Stimulated activated CD8-positive, alpha-beta memory T cell treated with anti-CD3 and anti-CD28 coated beads, Interleukin-2, amount 100 ng/mL, for 48 hours (primary cell): ENCODE measurements around the gene RHNO1.
A peak's percentile ranks its signal among the peaks of the same experiment; 100 is the strongest.

Experiments
- DNase-seq, 2 donors: peaks; one replicate each; pipeline ENCODE4 v3.0.0-alpha.2; 2020; ENCODE audit warnings: low read depth in 2 of 2

RHNO1 gene, protein sequence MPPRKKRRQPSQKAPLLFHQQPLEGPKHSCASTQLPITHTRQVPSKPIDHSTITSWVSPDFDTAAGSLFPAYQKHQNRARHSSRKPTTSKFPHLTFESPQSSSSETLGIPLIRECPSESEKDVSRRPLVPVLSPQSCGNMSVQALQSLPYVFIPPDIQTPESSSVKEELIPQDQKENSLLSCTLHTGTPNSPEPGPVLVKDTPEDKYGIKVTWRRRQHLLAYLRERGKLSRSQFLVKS

DNA sequence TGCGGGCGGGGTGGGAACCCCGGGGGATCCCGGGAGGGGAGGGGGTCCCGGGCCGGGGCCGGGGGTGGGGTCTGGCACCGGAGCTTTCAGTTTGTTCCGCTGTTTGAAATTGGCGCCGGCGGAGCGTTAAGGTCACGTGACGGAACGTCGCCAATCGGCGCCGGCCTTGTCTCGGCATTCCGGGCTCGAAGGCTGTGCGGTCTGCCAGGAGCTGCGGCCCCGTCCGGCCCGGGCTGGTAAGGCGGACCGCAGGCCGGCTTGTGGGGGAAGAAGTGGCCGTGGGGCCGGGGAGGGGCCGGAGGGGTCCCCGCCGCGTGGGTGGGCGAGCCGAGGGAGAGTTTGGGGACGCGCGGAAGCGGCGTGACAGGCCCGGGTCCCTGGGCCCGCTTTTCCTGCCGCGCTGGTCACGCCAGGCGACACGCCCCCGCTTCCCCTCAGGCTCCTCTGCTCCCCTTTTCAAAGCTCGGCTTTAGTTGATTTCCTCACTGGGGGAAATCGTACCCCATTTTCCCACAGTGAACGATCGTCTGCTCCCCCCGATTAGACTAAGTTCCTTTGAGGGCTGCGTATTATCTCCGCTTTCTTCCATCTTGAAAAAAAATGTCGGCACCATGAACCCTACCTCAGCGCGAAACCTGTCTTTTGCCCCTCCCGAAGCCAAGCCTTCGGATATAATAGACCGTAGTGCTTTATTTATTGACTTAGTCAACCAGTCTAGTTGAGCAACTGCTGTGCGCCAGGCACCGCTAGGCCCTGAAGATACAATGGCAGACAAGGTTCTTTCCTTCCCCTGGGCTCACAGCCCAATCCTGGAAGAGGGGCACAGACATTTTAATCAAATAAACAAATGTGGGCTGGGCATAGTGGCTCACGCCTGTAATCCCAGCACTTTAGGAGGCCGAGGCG is at the start of gene RHNO1, which contains the start of gene FOXM1:
TSS of gene RHNO1 (plus strand) at position 177 of the 906 bp plus-strand sequence. CDS start 8,144 bp downstream, outside the sequence.
TSS of gene FOXM1 (minus strand) at position 128 of the 906 bp plus-strand sequence. CDS start 2,696 bp downstream, outside the sequence.
- peak; percentile 75 to 81 for DNase-seq

DNA sequence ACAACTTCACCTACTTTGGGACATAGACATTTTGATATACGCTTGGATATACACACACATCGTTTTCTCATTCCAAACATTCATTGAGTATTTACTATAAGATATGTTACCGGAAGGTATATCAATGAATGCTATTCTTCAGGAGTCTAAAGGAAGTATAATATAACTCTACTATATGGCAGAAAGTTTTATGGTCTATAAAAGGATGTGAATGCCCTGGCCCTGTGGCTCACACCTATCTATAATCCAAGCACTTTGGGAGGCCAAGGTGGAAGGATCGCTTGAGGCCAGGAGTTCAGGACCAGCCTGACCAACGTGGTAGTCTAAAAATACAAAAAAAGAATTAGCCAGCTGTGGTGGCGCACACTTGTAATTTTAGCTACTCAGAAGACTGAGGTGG is 47.7 kb upstream of the RHNO1 start:
- DNase-seq, result no peak

DNA sequence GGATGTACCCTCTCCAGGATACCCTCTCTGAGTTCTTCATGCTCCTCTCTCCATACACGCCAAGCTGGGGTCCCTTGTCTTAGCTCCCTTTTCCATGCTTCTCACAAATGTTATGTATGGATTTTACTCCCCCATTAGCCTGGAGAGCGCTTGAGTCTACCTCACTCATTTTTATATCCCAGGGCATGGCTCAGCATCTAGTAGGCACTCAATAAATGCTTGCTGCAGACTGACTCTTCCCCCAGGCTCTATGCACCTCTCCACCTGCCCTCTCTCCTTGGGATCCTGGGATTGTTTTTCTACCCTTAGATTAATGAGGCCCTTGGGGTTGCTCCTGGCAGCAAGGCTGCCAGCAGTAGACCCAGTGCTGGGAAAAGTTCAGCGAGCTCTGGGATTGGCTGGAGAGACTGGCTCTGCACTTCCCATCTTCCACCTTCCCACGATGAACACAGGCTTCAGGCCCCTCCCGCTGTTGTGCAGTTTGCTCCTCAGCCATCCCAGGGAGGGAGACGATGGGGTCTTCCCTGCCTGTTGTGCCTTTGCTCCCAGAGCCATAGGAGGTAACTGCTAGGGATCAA is 44.4 kb upstream of the RHNO1 start:
- DNase-seq, result no peak

DNA sequence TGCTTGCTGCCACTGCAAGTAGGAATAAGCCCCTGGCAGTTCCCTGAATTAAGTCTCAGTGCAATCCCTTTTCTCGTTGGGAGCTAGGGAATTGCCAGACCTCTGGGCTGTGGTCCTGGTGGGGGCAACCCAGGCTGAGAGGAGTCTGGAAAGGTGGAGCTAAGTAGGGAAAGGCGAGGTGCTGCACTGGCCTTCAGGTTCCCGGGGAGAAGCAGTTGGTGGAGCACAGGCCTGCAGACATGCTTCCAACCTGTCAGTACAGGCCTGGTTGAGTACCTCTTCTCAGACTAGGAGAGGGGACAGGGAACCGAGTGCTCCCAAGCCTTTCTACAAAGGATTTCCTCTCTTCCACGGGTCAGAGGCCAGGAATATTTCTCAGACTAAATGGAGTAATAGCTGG is 43.7 kb upstream of the RHNO1 start:
- DNase-seq, result no peak

DNA sequence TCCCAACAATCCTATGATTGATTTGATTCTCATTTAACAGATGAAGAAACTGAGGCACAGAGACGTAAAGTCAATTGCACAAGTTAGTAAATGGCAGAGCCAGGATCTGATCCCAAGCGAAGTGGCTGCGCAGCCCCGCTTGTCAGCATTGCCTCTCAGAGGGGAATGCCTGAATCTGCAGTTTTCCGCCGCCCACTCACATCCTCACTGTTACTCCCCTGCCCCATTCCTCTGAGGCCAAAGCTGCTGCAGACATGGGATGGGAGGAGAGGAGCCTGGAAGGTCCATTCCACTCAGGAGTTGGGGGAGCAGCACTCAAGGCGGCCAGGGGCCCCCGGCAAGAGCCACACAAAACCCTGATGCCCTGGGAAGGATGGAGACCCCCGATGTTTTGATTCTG is 43.2 kb upstream of the RHNO1 start:
- no peak for DNase-seq

DNA sequence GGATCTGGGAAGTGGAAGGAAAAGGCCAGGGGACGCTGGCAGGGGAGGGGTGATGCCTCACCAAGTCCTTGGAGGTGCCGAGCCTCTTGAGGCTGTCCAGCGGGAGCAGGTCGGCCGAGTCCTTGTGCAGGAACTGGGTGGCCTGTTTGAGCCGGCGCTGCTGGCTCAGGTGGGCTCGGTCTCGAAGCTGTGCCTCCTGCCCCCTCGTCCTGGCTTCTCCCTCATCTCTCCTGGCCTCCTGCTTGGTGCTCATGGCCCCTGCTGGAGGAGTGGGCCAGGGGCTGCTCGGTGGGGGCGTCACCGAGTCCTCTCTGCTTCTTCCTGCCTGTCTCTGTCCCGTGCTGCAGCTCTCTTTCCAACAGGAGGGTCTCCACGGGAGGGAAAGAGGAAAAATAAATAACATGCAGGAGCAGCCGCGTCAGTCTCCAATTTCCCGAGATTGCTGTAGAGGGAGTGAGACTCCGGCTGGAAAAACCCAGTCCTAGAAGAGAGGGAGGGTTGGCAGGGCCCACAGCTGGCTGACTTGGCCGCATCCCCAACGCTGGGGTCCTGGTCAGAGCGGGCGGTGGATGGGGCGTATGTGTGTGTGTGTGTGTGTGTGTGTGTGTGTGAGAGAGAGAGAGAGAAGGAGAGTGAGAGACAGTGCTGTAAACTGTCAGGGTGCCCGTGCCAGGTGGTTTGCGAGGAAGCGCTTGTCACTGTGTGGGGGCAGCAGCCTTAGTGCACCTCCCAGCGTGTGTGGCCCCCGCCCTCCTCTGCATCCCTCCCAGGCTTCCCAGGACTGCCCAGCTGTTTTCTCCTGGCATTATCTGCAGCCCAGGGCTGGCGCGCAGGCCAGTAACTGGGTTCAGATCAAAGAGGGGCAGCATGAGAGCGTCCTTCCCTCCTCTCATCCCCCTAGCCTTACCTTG is 42.2 kb upstream of the RHNO1 start, which contains the start of gene NRIP2:
TSS of gene NRIP2 (minus strand) at position 455 of the 911 bp plus-strand sequence. CDS start at position 403, 52 bp downstream.
- no peak for DNase-seq

DNA sequence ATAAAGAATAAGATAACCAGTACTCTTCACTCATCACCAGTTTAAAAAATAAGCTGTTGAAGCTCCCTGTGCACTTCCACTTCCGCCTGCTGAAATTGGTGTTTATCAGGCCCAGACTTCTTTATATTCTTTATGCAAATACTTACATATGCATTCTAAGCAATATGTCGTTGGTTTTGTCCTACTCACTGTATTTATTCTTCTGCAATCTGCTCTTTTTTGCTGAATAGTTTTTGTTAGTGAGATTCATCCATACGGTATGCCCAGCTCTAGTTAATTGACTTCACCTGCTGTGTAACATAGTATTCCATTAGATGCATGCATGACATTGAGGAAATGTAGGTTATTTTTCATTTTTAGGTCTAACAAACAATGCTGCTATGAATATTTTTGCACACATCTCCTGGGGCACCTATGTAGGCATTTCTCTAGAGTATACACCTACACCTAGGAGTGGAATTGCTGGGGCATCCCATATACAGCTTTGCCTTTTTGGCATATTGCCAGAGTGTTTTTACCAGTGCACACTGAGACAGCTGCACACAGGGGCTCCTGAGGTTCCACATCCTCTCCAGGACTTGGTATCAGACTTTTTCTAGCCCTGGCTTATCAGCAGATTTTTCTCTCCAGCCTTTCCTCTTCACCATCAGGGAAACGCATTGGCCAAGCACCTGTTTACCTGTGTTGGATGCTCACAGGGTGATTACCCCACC is 41.2 kb upstream of the RHNO1 start:
- DNase-seq, result no peak

DNA sequence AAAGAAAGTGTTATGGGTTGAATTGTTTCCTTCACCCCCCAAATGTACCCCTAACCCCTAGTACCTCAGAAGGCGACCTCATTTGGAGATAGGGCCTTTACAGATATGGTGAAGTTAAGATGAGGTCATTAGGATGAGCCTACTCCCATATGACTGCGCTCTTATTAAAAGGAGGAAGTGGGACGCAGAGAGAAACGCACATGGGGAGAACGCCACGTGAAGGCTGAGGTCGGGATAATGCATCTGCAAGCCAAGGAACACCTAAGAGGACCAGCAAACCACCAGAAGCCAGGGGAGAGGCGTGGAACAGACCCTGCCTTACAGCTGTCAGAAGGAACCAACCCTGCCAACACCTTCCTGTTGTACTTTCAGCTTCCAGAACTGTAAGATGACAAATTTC is 40.4 kb upstream of the RHNO1 start:
- no peak for DNase-seq

DNA sequence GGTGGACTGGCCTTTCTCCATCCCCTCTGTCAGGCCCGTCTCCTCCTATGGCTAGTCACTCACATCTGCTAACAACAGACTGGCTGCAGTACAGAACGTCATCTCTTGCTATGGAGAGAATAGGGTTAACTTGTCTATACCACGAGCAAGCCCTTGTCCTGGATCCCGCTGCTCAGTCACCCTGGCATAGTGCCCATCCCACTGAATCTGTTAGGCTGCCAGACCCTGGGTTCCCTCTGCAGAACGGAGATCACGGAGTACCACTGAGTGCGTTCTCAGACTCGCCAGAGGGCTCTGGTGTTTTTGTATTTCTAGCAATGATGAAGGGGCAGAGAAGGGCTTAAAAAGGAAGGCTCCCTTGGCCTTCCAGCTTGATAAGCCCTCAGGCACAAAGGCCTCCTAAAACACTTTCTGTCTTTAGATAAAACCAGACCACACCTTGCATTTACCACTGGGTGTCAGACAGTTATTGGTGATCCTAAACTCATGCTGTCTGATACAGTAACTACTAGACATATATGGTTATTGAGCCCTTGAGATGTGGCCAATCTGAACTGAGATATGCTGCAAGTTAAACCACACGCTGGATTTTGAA is 35.9 kb upstream of the RHNO1 start:
- DNase-seq, result no peak

DNA sequence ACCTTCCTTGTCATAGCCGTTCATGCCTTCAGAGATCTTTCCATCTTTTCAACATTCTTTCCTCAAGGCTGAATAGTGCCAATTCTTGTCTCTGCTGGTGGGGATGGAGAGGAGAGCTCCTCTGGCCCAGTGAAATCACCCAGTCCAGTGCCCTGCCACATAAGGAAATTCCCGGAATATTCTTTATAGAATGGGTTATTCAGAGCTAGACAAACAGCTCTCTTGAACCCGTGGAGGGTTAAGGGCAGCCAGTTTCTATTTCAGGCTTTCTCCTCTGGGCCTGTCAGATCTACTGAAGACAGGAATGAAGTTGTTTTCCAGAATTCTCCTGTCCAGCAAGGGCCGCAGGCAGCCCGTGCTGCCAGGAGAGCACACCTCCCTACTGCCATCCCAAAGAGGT is 34.1 kb upstream of the RHNO1 start:
- DNase-seq, result no peak

DNA sequence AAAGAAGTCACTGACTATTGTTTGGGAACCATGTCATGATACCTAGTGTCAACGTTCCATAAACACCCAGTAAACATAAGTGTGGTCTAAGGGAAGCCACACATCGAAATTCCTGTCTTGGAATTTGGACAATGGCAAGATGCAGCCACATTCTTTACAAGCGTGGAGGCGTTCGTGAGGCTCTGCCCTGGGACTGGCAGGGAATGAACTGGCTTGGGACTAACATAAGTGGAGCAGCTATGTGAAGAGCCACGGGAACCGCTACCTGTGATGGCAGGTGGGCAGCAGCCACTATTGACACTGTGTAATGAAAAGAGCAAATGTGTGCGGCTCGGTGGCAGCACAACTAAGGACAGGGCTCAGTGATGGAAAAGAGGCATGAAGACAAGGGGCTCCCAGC is 32.2 kb upstream of the RHNO1 start:
- DNase-seq, result no peak

DNA sequence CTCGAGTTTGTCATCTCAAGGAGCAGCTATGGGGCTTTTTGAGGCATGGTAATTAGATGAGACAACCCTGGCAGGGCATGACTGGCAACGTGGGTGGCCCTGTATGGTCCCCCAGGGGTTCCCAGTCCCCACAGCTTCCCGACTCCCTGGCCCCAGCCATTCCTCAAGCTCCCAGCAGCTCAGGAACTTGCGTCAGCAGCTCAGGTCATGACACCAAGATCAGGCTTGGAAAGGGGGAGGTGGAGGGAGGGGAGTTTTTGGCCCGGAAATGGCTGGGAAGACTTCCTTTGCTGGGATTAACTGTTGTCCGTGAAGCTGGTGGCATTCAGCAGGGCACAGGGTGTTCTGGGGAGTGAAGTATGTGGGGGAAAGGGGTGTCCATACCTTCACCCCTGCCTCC is 31.7 kb upstream of the RHNO1 start:
- no peak for DNase-seq

DNA sequence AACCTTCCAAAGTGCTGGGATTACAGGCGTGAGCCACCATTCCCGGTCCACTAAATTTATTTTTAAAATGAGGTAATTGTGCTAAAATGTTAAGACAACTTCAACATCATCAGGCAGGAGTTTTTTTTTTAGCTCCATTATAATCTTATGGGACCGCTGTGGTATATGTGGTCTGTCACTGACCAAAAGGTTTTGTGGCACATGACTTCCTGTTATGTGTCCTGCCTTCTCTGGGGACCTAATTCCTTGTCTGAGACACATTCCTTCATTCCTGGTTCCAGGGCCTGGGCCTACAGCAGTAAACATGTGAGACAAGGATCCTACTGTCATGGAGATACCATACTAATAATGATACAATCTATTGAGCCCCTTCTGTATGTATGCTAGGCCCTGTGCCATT is 25.1 kb upstream of the RHNO1 start:
- DNase-seq, result no peak

DNA sequence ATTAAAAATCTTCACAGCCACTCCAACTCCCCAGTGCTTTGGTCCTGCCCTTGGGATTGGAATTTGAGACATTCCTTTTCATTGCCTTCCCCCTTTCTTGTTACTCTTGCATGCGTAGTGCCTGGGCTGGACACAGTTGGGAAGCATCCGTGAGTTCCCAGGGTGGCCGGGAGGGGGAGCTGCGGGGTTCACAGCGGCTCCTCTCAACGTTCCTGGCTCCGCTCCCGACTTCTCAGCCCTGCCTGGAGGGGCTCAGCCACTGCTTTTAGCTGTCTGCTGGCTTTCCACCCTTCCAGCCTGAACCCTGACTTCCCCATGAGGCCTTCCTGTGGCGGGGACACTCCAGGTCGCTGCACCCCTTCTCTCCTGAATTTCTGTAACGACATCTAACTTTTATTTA is 23.4 kb upstream of the RHNO1 start:
- DNase-seq, result peak; percentile 41 to 43

DNA sequence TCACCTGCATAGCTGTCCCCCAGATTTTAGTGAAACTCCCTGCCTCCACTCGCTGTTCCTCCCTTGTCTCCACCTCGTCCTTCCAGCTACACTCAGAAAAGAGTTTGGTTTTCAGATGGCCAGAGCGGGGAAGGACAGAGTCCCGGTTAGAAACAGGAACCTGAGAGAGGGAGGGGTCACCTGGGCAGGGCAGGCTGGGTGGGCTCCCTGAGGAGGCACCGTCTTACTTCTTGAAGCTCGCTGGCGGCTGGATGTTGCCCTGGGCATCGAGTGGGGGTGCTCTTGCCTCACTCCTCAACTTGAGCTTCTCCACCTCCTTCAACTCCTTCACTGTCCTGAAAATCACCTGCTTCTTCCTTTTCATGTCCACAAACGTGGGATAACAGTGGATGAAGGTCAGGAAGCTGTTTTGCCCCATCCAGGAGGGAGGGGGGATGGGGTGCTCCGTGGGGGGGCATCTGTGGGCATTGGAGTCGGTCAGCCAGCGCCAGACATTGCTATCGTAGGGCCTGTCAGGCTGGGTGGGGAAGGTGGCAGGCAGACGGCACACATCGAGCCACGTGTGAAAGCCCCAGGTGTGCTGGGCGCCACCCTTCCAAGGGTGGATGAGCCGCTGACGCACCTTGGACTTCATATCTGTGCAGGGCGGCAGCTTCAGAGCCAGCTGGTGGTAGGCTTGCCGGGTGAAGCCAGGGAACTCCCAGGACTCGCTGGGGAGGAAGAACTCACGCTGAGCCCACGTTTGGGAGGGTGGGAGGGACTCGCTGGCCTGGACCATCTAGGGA is 22.2 kb upstream of the RHNO1 start:
- DNase-seq, result no peak

DNA sequence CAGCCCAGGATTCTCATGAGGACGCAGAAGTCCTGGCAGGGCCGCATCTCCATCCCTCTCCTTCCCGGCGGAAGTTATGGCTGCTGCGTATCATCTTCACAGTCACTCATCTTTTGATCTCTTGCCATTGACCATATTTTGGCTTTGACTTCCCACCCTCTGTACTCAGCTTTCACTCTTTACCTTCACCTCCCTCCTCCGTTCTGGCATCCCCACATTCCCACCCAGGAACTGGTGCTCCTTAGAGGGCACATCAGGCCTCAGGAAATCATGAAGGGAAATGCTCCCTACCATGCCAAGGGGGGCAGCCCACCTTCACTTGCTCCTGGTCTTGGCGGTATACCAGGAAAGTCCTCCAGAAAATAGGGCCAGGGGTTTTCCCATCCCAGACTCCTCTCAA is 21.5 kb upstream of the RHNO1 start:
- DNase-seq, result no peak

DNA sequence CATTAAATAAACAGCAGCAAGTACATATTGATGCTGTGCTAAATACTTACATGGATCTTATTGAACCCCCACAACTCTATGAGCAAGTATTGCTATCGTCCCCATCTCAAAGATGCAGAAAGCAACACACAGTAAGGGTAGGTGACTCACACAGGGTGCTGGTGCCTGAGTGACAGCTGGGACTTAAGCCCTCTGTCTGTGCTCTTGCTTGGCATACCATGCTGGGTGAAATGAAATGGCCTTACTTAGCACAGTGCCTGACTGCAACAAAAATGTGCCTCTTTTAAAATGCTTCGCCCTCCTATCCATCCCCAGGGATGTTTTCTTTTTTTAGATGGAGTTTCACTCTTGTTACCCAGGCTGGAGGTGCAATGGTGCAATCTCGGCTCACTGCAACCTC is 21.0 kb upstream of the RHNO1 start:
- DNase-seq, result no peak

DNA sequence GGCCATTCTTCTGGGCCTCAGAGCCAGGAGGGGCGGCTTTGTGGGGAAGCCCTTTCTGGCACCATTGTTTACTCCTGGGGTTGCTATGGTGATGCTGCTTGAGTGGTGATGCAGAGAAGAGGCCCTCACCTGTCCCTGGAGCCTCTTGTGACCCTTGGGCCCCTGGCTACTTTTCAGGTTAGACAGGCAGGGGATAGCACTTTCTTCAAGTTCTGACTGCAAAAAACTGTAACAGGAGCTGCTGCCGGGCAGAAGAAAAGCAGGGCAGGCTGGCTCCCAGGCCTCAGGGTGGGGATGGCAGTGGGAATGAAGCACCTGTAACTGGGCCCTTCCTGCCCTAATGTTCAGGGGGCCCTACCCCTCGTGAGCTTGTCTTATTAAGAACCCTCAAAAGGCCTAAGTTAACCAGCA is 20.0 kb upstream of the RHNO1 start, which contains the start of gene TEX52:
TSS of gene TEX52 (minus strand) at position 19 of the 411 bp plus-strand sequence. CDS start at position 6, 13 bp downstream.
- DNase-seq, result no peak

DNA sequence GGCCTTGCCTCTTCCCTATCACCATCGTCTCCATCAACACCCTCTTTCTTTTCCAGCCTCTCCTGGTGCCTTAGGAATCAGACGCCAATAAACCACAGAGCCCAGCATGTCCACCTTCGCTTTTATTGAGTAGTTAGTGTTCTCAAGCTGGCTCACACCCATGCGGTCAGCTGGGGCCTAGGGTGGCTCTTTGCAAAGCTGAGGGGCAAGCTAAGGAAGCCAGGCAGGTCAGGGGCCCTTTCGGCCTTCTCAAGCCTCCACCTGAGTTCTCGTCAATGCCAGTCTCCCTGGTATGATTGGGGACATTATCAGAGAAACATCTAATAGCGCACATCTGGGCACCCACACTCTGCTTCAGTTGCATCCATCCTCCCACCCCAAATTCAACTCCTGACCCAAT is 19.4 kb upstream of the RHNO1 start:
- DNase-seq, result no peak
